Uterus (tissue), 4 donors: ENCODE data around the gene RPF1. TPM values are rescaled to one million over a fixed set of nuclear protein-coding genes. Genes with fewer than 3 reads are reported as not detected.

ENCODE experiments used
- DNase-seq, 2 donors: peaks; one replicate each; pipeline ENCODE4 v3.0.0-alpha.2; 2019 to 2020
- H3K27ac ChIP-seq, 2 donors: fragments of 200-600 bp; sonication (generic); 1 replicate in 1 of 2; 2 replicates in 1 of 2; pipeline ENCODE4 v1.5.1; 2016 to 2018
- H3K27me3 ChIP-seq, 2 donors: fragments of 200-600 bp; sonication (generic); one replicate each; pipeline ENCODE4 v1.5.1; 2018 to 2019; ENCODE audit warnings: control low read depth in 1 of 2
- H3K36me3 ChIP-seq, 2 donors: fragments of 200-600 bp; sonication (generic); one replicate each; pipeline ENCODE4 v1.5.1; 2019; ENCODE audit warnings: control low read depth in 1 of 2
- H3K4me1 ChIP-seq, 2 donors: fragments of 200-600 bp; sonication (generic); one replicate each; pipeline ENCODE4 v1.5.1; 2018 to 2019; ENCODE audit warnings: control low read depth in 1 of 2
- H3K4me3 ChIP-seq, 2 donors: fragments of 200-600 bp; sonication (generic); 1 replicate in 1 of 2; 2 replicates in 1 of 2; pipeline ENCODE4 v1.5.1; 2018 to 2019; ENCODE audit warnings: mild to moderate bottlenecking in 1 of 2
- H3K9me3 ChIP-seq, 2 donors: fragments of 200-600 bp; sonication (generic); one replicate each; pipeline ENCODE4 v1.5.1; 2019; ENCODE audit warnings: control low read depth in 1 of 2
- POLR2A ChIP-seq, 2 donors: fragments of 450-650 bp; IDR thresholded peaks; one replicate each; pipeline ENCODE4 v1.6.1; 2016; ENCODE audit warnings: antibody characterized with exemption in 2 of 2, mild to moderate bottlenecking in 1 of 2, moderate library complexity in 1 of 2
- intact Hi-C: fragments of 100-400 bp; cut with DNase I; formaldehyde crosslinking; loops from one replicate; pipeline ENCODE4 v1.15.1; 2023; ENCODE audit warnings: low total_unique reads
- total RNA-seq, 4 donors: library from RNA; depleted of rRNA in 3 of 4; stranded (reverse); fragments of >200 nt in 3 of 4; gene quantifications; one replicate each; pipeline versions ENCODE4 v1.1.0 to v1.2.4, GENCODE V29; 2014 to 2023
- TF ChIP-seq, protein P1 (sequence below), 4 experiments: fragments of 200-600 bp in 2 of 4; fragments of 450-650 bp in 2 of 4; sonication (generic) in 2 of 4; IDR thresholded peaks; one replicate each; pipeline ENCODE4 v1.5.1; 2016 to 2019; ENCODE audit warnings: antibody characterized with exemption in 4 of 4, mild to moderate bottlenecking in 2 of 4, moderate library complexity in 1 of 4
- donor health status: DM: yes; HTN: yes; CAD: no.

The RPF1 gene
- total RNA-seq, 4 donors from 2014 or later, result 27.8 to 72.9 (median 46.7) TPM

- Histone ChIP-seq H3K27me3 (peaks cover 4 to 5% of the 10 kb centered on the region in 2 donors), H3K4me3 (peak overlapping the region; percentile 73 to 77), H3K27ac (peak overlapping the region; percentile 79 to 80), H3K4me1 (no peaks in the 10 kb centered on the region), H3K9me3 (no peaks in the 10 kb centered on the region), H3K36me3 (no peaks in the 10 kb centered on the region)
- DNase-seq, result no peak
- TF ChIP-seq, protein P1, sequence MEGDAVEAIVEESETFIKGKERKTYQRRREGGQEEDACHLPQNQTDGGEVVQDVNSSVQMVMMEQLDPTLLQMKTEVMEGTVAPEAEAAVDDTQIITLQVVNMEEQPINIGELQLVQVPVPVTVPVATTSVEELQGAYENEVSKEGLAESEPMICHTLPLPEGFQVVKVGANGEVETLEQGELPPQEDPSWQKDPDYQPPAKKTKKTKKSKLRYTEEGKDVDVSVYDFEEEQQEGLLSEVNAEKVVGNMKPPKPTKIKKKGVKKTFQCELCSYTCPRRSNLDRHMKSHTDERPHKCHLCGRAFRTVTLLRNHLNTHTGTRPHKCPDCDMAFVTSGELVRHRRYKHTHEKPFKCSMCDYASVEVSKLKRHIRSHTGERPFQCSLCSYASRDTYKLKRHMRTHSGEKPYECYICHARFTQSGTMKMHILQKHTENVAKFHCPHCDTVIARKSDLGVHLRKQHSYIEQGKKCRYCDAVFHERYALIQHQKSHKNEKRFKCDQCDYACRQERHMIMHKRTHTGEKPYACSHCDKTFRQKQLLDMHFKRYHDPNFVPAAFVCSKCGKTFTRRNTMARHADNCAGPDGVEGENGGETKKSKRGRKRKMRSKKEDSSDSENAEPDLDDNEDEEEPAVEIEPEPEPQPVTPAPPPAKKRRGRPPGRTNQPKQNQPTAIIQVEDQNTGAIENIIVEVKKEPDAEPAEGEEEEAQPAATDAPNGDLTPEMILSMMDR (IDR thresholded peaks at IDR 0.05), result no peak
- intact Hi-C loops, result no loop called here
These were observed 932 bp downstream of the RPF1 start for GRCh38 chr1:84479998-84480397.

DNA sequence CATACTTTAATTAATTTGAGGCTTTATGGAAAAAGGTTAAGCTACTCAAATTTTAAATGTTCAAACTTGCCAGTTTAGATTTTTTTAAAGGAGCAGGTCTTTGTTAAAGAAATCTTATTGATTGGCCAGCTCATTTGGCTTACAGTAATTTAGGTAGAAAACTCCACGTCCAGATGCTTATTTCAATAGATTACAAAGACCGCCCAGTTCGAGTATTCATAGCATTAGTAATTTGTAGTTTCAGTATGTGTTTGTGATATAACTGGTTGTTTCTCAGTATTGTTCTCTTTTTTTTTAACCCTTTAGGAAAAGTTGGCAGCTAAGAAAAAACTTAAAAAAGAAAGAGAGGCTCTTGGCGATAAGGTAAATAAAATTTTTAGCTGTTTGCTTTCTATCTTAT lies 1.6 kb downstream of the RPF1 start:
- Histone ChIP-seq H3K4me3 (no peak overlapping the region), H3K4me1 (no peaks in the 10 kb centered on the region), H3K27ac (no peak overlapping the region), H3K36me3 (no peaks in the 10 kb centered on the region), H3K9me3 (no peaks in the 10 kb centered on the region), H3K27me3 (peaks cover 0 to 5% of the 10 kb centered on the region in 2 donors)
- intact Hi-C loops, result no loop called here
- no peak for TF ChIP-seq POLR2A (IDR thresholded peaks at IDR 0.05)
- TF ChIP-seq, protein P1 (IDR thresholded peaks at IDR 0.05), result no peak
- no peak for DNase-seq

DNA sequence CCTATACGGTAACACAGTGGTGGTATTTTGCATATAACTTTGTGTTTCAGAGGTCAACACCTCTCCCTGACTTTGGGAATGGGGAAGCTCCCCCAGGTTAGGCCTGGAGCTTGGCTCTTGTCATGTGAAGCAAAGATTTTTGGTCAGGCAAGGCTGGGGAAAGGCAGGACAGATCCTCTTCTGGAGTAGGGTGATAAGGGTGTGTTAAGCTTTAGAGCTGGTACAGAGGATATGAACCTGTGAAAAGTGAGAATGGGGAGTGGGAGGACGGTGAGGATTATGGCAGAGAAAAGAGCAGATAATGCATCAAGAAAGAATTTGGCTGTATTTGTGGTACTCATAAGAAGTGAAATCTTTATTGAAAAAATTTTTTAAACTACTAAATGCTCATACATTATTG lies 2.3 kb downstream of the RPF1 start:
- Histone ChIP-seq H3K9me3 (no peaks in the 10 kb centered on the region), H3K27me3 (no peaks in the 10 kb centered on the region), H3K4me1 (no peaks in the 10 kb centered on the region), H3K27ac (no peak overlapping the region), H3K4me3 (no peak overlapping the region), H3K36me3 (no peaks in the 10 kb centered on the region)
- DNase-seq, result no peak
- intact Hi-C loops, result no loop called here
- TF ChIP-seq, protein P1 (IDR thresholded peaks at IDR 0.05), result no peak

DNA sequence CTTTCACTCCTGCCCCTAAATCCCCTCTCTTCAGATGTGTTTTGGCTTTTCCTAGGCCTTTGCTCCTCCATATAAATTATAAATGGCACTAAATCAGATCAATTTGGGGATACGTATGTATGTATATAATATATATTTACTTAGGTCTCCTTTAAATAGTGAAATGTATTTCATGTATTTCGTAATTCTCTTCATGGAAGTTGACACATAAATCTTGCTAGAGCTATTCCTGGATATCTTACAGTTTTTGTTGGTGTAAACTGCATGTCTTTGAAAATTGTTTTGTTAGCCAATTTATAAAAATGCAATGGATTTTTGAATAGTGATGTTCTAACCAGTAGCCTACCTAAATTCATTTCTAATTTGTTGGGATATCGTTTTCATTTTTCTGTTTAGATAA lies 9.0 kb downstream of the RPF1 start:
- Histone ChIP-seq H3K36me3 (peaks cover 0 to 2% of the 10 kb centered on the region in 2 donors), H3K27me3 (no peaks in the 10 kb centered on the region), H3K4me1 (no peaks in the 10 kb centered on the region)

DNA sequence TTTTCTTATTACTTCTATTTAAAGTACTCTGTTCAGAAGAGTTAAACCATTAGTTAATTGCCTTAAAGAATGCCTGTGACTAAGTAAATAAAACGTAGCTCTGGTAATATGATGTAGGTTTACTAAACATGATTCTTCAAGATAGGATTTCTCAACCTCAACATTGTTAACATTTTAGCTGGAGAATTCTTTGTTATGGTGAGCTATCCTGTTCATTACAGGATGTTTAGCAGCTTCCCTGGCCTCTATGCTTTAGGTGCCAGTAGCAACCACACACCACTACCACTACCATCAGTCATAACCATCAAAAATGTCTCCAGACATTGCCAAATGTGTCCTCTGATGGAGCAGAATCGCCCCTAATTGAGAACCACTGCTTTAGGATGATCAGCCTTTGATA lies 10.7 kb downstream of the RPF1 start:
- no peak for DNase-seq
- Histone ChIP-seq H3K27me3 (no peaks in the 10 kb centered on the region), H3K4me1 (no peaks in the 10 kb centered on the region), H3K36me3 (peaks cover 0 to 2% of the 10 kb centered on the region in 2 donors), H3K4me3 (no peak overlapping the region), H3K27ac (no peak overlapping the region), H3K9me3 (no peaks in the 10 kb centered on the region)
- intact Hi-C loops, result no loop called here
- TF ChIP-seq, protein P1 (IDR thresholded peaks at IDR 0.05), result no peak
- no peak for TF ChIP-seq POLR2A (IDR thresholded peaks at IDR 0.05)

More for the DNA sequence above, 9.0 kb downstream of the RPF1 start:
- H3K27ac ChIP-seq, result no peak overlapping the region
- TF ChIP-seq POLR2A (IDR thresholded peaks at IDR 0.05), result no peak
- TF ChIP-seq, protein P1 (IDR thresholded peaks at IDR 0.05), result no peak
- no peaks in the 10 kb centered on the region for H3K9me3 ChIP-seq
- no peak for DNase-seq
- H3K4me3 ChIP-seq, result no peak overlapping the region
- intact Hi-C loops, result no loop called here
